Measurements from ENCODE around the gene NHLRC4.
A peak's percentile ranks its signal among the peaks of the same experiment; 100 is the strongest.

The NHLRC4 gene

DNA sequence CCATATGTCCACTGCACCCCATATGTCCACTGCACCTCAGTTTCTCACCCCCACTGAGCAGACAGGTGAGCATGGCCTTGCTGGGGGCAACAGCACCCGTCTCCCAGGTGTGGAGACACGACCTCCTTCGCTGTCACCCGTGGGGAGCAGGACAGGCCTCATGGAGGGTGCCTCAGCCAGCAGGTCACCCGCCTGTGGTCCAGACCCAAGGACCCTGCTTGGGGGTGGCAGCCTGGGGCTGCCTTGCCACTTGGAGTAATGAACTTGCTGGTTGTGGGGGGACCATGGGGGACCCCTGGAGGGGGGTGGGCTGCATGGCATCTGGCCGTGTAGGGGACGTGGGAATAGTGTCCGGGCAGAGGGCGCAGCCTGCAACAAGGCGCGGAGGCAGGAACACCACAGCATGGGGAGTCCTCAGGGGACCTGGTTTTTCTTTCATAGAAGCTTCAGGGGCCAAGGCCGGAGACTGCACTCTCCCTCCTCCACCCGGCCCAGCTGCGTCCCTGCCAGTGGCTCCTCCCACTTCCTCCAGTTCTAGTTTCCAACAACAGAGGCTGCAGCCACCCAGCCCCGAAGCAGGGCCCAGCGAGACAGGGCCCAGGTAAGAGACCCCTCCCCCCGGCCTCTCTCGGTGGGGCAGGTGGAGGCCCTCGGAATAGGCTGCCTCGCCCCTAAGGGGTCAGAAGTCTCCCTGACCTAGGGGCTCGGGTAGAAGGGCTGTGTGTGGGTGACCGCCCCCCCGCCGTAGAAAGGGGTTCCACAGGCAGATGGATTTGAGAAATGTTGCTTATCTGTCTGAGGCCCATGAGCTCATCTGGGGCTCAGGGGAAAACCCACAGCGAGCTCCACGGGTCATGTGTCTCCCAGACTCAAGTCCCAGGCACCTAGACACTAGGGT, at the start of gene NHLRC4:
TSS of gene NHLRC4 (plus strand) at position 531 of the 898 bp plus-strand sequence. CDS start 1,043 bp downstream, outside the sequence.
- DNase-seq: peak; percentile 93

DNA sequence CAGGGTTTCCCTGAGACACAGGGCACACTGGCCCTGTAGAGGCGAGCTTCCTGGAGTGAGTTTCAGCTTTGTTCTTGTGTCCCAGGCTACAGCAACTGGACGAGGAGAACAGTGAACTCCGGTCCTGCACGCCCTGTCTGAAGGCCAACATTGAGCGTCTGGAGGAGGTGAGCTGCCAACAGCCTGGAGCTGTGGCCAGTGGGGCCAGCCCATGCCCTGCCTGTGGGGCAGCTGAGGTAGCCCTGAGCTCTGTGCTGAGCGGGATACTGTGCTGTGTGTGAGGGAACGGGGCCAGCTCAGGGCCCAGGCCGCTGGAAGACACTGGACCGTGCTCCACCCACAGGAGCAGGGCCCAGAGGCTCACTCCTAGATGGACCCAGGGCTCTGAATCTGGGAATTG, 47.9 kb upstream of the NHLRC4 start:
- no peak for DNase-seq

- no peak for DNase-seq
Measured at GRCh38 chr16:519425-519824, 47.4 kb upstream of the NHLRC4 start.

DNA sequence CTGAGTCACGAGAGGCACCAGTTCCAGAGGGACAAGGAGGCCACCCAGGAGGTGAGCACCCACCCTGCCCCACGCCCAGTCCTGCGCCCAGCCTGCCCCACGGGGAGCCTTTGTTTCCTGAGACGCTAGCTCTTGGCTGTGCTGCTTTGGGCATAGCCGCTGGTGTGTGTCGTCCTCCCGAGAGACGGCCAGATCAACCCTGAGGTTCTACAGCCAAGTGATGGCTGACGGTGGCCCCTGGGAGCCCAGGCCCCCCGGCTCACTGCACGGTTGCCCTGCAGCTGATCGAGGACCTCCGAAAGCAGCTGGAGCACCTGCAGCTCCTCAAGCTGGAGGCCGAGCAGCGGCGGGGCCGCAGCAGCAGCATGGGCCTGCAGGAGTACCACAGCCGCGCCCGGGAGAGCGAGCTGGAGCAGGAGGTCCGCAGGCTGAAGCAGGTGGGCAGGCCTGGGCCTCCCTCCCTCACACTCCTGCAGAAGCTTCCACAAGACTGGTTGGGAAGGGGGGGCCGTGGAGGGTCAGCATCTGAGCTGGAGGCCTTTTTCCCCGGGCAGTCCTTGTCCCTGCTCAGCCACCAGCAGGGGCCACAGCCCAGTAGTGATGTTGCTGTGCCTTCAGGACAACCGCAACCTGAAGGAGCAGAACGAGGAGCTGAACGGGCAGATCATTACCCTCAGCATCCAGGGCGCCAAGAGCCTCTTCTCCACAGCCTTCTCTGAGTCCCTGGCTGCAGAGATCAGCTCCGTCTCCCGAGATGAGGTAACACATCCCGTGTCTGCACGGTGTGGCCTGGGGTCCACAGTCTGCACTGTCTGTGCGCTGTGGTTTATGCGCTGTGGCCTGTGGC, 46.7 kb upstream of the NHLRC4 start:
- DNase-seq: no peak

DNA sequence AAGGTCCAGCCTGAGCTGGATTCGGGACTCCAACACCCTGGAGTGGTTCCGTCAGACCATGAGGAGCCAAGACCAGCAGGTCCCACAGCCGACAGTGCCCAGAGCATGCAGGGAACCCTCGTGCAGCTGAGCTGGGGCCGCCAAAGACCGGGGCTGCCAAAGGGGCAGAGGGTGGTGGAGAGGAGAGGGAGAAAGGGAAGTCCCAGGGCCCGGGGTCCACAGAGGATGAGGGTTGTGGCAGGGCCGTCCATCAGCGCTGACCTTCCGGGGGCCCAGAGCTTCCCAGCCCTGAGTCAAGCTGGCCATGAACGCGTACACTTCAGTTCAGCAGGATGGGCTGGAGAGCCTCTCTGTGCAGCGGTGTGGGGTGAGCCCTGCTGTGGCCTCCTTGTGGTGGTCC, 46.0 kb upstream of the NHLRC4 start:
- no peak for DNase-seq

DNA sequence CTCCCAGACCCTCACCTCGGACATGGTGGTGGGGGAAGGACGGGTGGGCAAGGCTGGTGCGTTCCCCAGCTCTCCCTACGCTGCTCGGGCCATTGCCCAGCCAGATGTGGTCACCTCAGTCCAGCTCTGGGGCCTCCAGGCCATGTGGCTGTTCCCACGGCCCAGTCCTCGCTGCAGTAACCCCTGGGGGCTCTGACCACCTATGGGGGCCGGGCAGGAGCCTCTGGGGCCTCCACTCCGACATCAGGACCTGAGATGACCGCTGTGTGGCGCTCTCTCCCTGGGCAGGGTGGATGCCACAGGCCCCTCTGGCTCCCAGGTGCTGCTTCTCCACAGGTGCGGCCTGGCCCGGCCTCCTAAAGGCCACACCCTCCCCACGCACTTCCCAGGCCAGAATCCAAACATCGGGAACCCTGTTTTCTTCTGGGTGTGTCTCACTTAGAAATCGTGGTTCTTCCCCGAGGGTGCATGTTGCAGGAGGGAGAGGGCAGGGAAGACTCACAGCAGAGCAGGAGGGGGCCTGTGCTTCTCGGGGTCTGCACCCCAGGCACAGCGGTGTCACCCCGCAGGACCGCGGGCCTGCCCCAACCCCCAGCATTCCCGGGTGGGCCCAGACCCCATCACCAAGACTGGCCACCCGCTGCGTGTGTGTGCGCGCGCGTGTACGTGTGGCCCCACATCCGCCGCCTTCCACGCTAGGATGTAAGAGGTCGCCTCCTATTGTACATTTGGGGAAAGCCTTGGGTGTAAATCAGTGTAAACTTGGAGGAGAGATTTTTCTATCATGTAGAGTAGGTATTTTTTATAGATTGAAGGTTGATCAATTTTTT, 45.2 kb upstream of the NHLRC4 start:
- no peak for DNase-seq

GRCh38 chr16:522320-523096, 44.3 kb upstream of the NHLRC4 start:
- no peak for DNase-seq

- no peak for DNase-seq
Measured at GRCh38 chr16:523097-523741, 43.6 kb upstream of the NHLRC4 start.

DNA sequence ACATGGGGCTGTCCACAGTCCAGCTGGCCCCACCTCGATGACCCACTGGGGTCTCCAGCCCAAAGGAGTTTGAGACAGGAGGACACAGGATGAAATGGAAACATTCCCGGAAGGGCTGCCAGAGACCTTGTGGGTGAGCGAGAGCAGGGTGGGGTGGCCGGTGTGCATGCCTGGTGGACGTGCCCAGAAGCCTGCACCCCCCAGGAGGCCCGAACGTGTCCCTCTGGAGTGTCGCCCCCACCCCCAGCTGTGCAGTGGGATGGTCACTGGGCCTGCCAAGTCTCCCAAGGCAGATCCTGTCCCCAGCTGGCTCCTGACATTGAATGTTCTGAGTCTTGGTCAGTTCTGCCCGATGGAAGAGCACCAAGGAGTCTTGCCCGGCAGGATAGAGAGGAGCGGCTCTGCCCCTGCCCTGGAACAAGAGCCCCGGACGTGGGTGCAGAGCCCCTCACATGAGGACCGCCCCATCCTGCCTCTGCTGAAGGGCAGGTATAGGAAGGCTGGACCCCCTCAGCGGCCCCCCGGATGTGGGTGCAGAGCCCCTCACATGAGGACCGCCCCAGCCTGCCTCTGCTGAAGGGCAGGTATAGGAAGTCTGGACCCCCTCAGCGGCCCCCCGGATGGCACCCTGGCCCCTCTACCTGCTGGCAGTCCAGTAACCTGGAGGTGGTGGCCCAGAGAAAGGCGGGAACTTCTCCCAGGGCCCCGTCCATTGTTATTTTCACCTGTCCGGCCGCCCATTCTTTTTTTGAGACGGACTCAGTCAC, 42.3 kb upstream of the NHLRC4 start:
- no peak for DNase-seq

DNA sequence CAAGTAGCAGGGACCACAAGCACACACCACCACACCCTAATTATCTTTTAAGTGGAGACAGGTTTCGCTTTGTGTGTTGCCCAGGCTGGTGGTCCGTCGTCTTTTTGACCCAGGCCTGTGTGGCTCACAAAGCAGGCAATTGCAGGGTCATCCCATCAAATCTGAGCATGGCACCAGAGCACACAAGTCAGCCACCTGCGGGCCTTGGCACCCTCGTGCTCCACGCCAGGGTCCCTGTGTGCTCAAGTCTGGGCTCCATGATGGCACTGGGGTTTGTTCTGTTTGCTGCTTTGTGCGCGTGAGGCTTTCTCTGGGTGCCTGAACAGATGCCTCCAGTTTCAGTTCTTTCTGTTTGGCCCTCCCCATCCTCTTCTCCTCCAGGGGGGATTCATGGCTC, 41.7 kb upstream of the NHLRC4 start:
- no peak for DNase-seq

GRCh38 chr16:525520-526180, 41.2 kb upstream of the NHLRC4 start:
- DNase-seq: no peak

GRCh38 chr16:526181-527014, 40.4 kb upstream of the NHLRC4 start:
- peak; percentile 75 for DNase-seq

GRCh38 chr16:527015-527903, 39.5 kb upstream of the NHLRC4 start, which contains the start of gene CAPN15:
Gene CAPN15 (plus strand): TSS chr16:527712. CDS start chr16:546839, 19,127 bp downstream.
- DNase-seq: peak; percentile 98

GRCh38 chr16:528111-529011, 38.4 kb upstream of the NHLRC4 start:
- peak; percentile 62 for DNase-seq

- DNase-seq: no peak
Measured at GRCh38 chr16:529012-529575, 37.7 kb upstream of the NHLRC4 start.

DNA sequence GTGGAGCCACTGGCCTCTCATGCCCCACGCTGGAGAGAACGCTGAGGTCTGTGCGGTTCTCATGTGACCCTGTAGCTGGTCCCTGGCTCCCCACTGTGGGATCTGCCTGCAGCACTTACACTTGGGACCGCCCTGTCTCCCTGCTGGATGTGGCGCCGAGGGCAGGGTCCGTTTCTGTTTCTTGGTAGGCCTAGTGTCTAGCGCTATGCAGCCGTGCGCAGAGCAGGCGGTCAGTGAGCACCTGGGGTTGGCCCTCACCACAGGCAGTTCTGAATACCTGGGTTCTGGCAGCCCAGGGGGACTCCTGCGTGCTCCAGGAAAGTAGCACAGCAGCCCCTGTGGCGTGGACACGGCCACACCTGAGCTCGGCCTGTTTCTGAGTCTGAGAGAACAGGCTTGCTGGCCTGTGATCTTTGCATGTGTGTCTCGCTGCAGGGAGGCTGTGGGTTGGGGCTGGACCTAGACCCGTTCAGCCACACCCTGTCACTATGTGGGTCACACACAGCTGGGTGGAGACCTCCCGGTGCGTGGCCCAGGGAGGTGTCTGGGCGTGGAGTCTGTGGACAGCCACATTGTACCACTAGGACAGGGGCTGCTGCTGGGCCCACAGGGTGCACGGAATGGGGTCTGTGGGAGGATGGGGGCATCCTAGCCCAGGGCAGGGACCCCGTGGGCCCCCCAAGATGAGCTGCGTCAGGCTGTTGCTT, 36.5 kb upstream of the NHLRC4 start:
- DNase-seq: no peak
